NT2/D1 (cell line): ENCODE measurements around the gene MYOD1.

ENCODE experiments used
- DNase-seq: peaks from one replicate; pipeline ENCODE4 v3.0.0-alpha.2; 2011; ENCODE audit warnings: low read depth, low spot score
- H3K27me3 ChIP-seq: 2 replicates; pipeline ENCODE4 v1.6.0; 2011; ENCODE audit warnings: mild to moderate bottlenecking; ENCODE audit not compliant: insufficient read length, insufficient read depth
- H3K36me3 ChIP-seq: 2 replicates; pipeline ENCODE4 v1.6.1; 2011; ENCODE audit warnings: mild to moderate bottlenecking, low read length, mixed read lengths; ENCODE audit not compliant: insufficient read depth, insufficient read length
- H3K4me1 ChIP-seq: 2 replicates; pipeline ENCODE4 v1.5.1; 2011; ENCODE audit not compliant: insufficient read depth, insufficient read length
- H3K4me3 ChIP-seq: 2 replicates; pipeline ENCODE4 v1.5.1; 2011; ENCODE audit warnings: low read depth; ENCODE audit not compliant: insufficient read length
- H3K9ac ChIP-seq: 2 replicates; pipeline ENCODE4 v1.6.0; 2011; ENCODE audit warnings: low read depth; ENCODE audit not compliant: insufficient read length
- H3K9me3 ChIP-seq: 2 replicates; pipeline ENCODE4 v1.5.1; 2011; ENCODE audit warnings: mild to moderate bottlenecking, low read length; ENCODE audit not compliant: insufficient read depth
- SUZ12 ChIP-seq: IDR thresholded peaks from 2 replicates; pipeline ENCODE4 v1.6.1; 2011; ENCODE audit not compliant: insufficient read length, insufficient read depth; ENCODE audit errors: extremely low read depth
- YY1 ChIP-seq: IDR thresholded peaks from 2 replicates; pipeline ENCODE4 v1.6.1; 2011; ENCODE audit not compliant: insufficient read length, insufficient read depth
- ZNF274 ChIP-seq: IDR thresholded peaks from 2 replicates; pipeline ENCODE4 v1.6.1; 2011; ENCODE audit warnings: mild to moderate bottlenecking, low read depth, low read length

Gene MYOD1

DNA sequence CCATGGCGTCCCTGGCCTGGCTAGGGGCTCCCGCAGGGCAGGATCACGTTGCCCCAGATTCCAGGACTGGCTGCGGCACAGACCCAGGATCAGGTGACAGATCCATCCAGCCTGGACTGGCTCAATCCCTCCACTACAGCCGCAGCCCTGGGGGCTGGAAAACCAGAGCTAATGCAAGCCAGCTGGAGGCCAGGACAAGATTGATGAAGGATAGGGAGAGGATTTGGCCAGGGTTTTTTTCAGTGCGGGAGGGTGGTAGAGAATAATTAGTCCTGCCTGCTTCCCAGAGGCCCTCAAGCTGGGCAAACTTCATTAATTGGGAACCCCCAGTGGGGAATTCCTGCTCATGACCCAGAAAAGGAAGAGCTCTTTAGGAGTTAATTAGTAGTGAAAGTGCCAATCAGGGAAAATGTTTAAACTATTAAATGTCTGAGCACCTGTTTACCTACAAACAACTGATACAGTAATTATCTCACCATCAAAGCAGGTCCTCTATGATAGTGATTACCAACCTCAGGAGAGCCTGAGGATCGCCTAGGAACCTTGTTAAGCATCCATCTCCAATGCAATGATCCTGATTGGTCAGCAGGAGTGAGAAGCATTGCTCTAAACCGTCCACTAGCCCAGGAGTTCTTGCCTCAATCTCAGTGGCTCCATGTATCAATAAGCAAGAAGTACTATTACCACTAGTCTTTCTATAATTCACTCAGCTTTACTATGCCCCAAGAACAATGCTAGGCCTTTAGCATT, 33.0 kb upstream of the MYOD1 start:
- no peaks in the 10 kb centered on the region for H3K36me3 ChIP-seq
- no peak for DNase-seq
- no peak overlapping the region for H3K4me3 ChIP-seq
- no peak for TF ChIP-seq SUZ12
- no peak for TF ChIP-seq ZNF274
- no peak for TF ChIP-seq YY1
- H3K9me3 ChIP-seq = no peaks in the 10 kb centered on the region
- peaks cover 29% of the 10 kb centered on the region for H3K27me3 ChIP-seq
- H3K4me1 ChIP-seq = no peaks in the 10 kb centered on the region
- H3K9ac ChIP-seq = no peak overlapping the region

DNA sequence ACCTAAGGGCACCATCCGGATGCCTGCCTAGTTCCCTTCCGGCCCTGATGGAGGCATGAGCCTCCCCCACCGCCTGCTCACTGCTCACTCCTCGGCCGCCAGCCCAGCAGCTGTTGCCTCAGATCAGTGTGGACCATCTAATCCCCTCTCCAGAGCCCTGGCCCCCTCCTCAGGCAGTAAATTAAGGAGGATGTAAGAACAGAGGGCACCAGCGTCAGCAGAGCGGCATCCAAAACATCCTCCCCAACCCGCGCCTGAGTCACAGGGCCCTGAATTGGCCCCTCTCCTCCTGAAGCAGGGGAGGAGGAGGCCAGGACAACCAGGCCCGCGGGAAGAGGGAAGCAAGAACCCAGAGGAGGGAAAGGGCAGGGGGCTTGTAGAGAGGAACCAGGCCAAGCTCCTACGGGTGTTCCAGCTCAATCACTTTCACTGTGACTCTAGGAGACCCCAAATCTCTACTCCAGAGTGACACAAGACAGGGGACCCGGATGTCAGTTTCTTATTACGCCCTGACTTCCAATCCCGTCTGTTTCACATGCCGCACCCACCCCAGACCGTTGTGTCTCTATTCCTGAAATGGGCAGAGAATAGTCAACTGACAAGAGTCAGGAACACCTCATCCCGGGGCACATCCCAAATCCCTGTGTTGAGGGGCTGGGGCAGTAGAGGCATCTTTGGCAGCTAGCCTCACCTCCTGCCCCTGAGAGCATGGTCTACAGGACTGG, 31.3 kb upstream of the MYOD1 start:
- Histone ChIP-seq H3K4me3 (no peak overlapping the region), H3K9me3 (no peaks in the 10 kb centered on the region), H3K4me1 (no peaks in the 10 kb centered on the region), H3K9ac (no peak overlapping the region), H3K27me3 (peaks cover 45% of the 10 kb centered on the region), H3K36me3 (no peaks in the 10 kb centered on the region)
- no peak for DNase-seq
- TF ChIP-seq SUZ12 (no peak), YY1 (no peak), ZNF274 (no peak)

DNA sequence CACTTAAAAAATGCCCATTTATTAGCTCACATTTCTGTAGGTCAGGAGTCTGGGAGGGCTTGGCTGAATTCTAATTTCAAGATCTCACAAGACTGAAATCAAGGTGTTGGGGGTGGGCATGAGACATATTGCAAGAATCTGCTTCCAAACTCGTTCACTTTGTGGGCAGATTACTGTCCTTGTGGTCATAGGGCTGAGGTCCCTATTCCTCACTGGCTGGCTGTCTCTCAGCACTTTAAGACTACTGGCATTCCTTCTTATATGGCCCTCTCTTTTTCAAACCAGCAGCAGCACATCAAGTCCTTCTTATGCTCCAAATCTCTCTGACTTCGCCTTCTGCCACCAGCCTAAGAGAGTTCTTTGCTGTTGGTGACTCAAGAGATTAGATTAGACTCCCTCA, 27.8 kb upstream of the MYOD1 start:
- peaks cover 61% of the 10 kb centered on the region for H3K27me3 ChIP-seq
- H3K4me3 ChIP-seq = no peak overlapping the region
- no peaks in the 10 kb centered on the region for H3K4me1 ChIP-seq
- H3K9me3 ChIP-seq = no peaks in the 10 kb centered on the region
- TF ChIP-seq YY1 = no peak
- TF ChIP-seq ZNF274 = no peak
- no peak for TF ChIP-seq SUZ12
- no peak for DNase-seq
- no peaks in the 10 kb centered on the region for H3K36me3 ChIP-seq
- no peak overlapping the region for H3K9ac ChIP-seq

DNA sequence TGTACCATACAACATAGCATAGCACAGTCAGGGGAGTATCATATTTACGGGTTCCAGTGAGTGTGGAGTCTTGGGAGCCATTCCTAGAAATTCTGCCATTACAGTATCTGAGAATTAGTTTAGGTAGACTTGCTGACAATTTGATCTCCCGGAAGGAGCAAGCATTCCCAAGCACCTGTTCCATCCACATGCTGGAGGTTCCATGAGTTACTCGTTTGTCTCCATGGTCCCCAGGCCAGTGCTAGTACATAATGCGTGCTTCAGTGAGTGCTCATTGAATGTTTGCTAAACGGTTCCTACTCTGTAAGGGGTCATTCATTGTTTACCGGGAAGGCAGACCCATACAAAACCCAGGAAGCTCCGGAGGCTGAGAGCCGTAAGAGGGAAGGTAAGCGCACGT, 27.4 kb upstream of the MYOD1 start:
- H3K9ac ChIP-seq = no peak overlapping the region
- no peak overlapping the region for H3K4me3 ChIP-seq
- no peak for DNase-seq
- H3K27me3 ChIP-seq = peaks cover 65% of the 10 kb centered on the region
- no peaks in the 10 kb centered on the region for H3K4me1 ChIP-seq
- H3K9me3 ChIP-seq = no peaks in the 10 kb centered on the region
- TF ChIP-seq SUZ12 (no peak), ZNF274 (no peak), YY1 (no peak)
- no peaks in the 10 kb centered on the region for H3K36me3 ChIP-seq

DNA sequence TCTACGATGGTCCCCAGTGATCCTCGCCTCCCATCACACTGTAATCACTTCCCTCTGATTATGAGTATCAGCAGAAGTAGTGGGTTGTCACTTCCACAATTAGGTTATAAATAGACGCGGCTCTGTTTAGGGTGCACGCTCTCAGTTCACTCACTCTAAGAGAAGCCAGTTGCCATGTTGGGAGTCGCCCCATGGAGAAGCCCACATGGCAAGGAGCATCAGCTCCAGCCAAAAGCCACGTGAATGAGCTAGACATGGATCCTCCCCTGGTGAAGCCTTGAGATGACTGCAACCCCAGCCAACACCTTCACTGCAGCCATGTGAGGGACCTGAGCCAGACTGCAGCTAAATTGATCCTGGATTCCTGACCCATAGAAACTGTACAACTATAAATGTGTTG, 26.4 kb upstream of the MYOD1 start:
- no peaks in the 10 kb centered on the region for H3K4me1 ChIP-seq
- H3K36me3 ChIP-seq = no peaks in the 10 kb centered on the region
- peaks cover 75% of the 10 kb centered on the region for H3K27me3 ChIP-seq
- TF ChIP-seq ZNF274 = no peak
- TF ChIP-seq SUZ12 = no peak
- TF ChIP-seq YY1 = no peak
- no peaks in the 10 kb centered on the region for H3K9me3 ChIP-seq
- H3K9ac ChIP-seq = no peak overlapping the region
- no peak for DNase-seq
- no peak overlapping the region for H3K4me3 ChIP-seq

DNA sequence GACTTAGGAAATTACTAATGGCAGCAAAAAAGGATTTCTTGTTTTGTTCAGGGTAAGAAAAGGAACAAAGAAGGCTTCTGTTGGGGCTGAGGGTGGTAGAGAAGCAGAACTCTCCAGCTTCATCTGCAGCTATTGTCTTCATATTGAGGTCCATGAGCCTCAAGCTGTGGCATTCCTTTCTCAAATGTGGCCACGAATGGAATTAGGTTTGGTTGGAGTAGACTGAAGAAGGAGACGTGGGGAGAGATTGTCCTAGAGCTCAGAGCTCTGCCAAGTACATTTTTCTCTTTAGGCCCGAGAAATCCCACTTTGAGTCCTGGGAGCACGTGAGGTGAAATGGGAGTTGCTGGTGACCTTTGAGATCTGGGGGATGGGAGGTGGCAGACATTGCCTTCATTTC, 25.8 kb upstream of the MYOD1 start:
- Histone ChIP-seq H3K9me3 (no peaks in the 10 kb centered on the region), H3K9ac (no peak overlapping the region), H3K36me3 (no peaks in the 10 kb centered on the region), H3K4me1 (no peaks in the 10 kb centered on the region), H3K27me3 (peaks cover 76% of the 10 kb centered on the region), H3K4me3 (no peak overlapping the region)
- no peak for DNase-seq
- TF ChIP-seq SUZ12 (no peak), ZNF274 (no peak), YY1 (no peak)

DNA sequence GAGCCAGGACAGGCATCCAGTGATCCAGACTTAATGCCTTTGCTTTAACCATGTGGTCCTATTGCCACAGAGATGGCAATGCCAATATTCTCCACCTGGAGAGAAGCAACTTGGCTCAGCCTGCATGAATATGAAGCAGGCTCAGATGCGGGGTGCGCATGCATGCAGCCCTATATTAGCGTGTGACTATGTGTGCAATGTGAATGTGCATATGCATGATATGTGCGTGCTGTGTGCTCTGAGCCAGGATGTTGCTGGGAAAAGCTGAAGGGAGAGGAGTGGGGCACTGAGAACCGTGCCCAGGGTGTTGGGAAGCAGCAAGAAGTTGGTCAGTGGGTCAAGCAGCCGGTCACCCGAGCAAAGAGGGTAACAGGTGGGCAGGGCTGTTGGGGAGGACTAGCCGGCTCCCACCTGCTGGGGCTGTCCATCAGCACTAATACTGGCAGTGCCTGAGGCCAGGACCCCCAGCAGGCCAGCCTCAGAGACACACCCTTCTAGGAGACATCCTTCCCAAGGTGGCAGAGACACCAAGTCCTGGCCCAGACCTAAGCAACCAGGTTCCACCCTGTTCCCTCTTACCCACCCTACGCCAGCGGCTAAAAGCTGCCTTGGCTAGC, 24.8 kb upstream of the MYOD1 start:
- H3K4me3 ChIP-seq = no peak overlapping the region
- no peak overlapping the region for H3K9ac ChIP-seq
- no peaks in the 10 kb centered on the region for H3K4me1 ChIP-seq
- no peaks in the 10 kb centered on the region for H3K9me3 ChIP-seq
- TF ChIP-seq YY1 (no peak), SUZ12 (no peak), ZNF274 (no peak)
- no peak for DNase-seq
- H3K36me3 ChIP-seq = no peaks in the 10 kb centered on the region
- peaks cover 74% of the 10 kb centered on the region for H3K27me3 ChIP-seq
